ENCODE results near the gene TNFAIP8L1.

- TF ChIP-seq CTCF (IDR thresholded peaks at IDR 0.05) (no peak), EZH2 (IDR thresholded peaks at IDR 0.05) (no peak), EZH2phosphoT487 (IDR thresholded peaks at IDR 0.05) (no peak)
Observed at GRCh38 chr19:4682417-4683200, 43.3 kb downstream of the TNFAIP8L1 start.

Measured in neural progenitor cell (in vitro differentiated cells).